NCI-H1105 treated with DMSO at 0.1 percent for 48 hours (cell line): ENCODE data around the gene APOBEC2.

Source experiments
- DNase-seq: peaks from one replicate; lab custom pipeline; 2025; lab: John Stamatoyannopoulos, UW

Gene APOBEC2

DNA sequence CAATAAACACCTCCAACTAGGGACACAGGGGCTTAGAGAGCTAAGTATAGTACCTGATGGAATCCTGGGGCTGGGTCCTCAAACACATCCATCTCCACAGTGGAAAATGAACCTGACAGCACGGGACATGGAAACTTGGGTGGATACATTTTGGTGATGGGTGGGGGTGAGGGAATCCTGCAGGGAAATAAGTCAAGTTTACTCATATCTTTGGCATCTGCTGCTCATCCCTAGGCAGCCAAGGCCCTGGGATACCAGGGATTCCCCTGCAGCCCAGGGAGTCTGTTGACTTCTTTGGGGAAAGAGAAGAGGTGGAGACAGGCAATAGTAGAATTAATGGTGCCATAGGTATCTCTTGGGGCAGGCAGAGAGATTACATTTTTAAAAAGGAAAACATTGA lies 6.6 kb downstream of the APOBEC2 start:
- no peak for DNase-seq

DNA sequence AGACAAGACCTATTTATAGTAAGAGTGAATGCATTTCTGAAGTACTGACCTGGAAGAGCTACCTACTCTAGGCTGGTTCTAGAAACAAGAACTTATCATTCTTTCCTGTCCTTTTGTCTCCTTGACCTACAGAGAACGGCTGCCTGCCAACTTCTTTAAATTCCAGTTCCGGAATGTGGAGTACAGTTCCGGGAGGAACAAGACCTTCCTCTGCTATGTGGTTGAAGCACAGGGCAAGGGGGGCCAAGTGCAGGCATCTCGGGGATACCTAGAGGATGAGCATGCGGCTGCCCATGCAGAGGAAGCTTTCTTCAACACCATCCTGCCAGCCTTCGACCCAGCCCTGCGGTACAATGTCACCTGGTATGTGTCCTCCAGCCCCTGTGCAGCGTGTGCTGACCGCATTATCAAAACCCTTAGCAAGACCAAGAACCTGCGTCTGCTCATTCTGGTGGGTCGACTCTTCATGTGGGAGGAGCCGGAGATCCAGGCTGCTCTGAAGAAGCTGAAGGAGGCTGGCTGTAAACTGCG lies 8.3 kb downstream of the APOBEC2 start:
- no peak for DNase-seq

DNA sequence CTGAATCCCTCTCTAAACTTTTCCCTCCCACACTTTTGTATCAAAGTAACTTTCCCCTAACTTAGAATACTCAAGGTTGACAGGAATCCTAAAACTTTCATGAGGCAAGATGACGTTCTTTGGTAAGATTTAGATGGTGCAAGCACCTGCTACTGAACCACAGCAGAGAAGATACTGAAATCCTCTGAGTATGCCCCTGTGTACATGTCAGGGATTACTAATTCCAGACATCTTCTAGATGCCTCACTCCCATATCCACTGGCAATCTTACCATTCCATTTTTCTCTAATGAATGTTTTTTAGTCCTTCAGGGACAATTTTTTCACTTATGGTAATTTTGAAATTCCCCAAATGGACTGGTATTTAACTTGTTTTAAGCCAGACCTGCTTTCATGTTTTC lies 9.1 kb downstream of the APOBEC2 start:
- no peak for DNase-seq

DNA sequence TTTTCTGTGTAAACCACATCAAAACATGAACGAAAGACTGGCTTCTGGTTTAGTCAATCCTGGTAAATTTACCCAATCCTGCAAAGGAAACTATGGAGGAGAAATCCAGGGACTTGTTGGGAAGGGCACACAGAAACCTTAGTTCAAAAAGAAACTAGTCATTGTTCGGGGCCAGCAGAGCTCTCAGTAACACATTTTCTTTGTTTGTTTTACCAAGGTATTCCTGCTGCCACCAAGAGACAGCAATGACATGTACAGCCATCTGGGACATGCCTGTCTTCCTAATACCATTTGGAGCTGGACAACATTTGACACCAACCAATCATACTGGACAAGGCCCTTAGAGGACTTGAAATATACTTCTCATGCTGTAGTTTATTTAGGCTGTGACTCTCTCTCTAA lies 10.9 kb downstream of the APOBEC2 start:
- no peak for DNase-seq

DNA sequence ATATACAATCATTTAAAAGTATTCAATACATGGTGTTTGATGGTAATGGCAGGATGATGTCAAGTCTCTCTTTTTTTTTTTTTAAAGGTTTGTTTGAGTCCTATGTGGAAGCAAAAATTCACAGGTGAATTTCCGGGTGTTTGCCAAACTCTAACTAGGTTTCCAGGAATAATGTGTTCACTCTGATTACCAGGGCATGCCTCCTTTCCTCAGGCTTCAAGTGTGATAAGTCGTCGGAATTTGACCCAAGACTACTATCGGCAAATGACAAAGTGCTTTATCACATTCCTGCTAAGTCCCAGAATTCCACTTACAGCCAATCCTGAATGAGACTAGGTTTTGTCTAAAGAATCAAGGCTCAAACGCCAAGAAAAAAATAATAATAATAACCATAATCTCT lies 11.8 kb downstream of the APOBEC2 start:
- DNase-seq: no peak

DNA sequence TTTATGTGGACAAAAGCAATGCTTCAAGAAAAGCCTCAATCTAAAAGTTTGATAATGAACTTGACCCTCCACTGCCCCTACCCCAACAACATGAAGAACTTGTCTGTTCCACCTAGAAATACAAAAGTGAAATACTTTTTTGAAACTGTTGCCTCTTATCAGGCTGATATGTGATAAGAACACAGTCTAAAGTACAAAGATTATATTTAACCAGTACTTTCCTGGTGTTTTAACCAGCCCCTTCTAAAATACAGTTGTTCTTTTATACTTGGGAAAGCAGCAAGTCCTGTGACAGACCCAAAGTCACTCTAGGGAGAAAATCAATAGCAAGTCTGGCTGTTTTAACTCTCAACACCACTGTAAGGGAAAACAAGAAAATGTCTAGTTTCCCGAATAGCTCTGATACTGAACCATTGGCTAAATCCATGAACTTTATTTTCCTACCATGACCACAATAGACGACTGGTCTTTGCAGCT lies 12.6 kb downstream of the APOBEC2 start:
- DNase-seq: no peak

DNA sequence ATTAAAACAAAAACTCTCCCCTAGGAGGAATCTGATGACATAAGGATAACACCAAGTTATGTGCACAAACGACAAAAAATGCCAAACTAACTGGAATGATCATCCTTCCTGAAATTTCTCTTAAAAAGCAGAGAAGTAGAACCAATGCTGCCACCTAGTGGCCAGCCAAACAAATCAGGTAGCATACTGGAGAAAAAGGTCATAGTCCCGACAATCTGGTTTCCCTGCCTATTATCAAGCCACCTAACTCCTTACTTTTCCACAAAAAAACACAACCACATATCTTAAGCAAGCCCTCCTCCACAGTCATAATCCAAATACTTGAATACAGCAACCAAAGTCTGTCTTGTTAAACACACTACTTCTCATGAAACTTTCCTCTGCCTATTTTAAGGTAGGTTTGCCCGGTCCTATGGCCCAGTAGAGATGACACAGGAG lies 13.9 kb downstream of the APOBEC2 start:
- peak; percentile 73 for DNase-seq

DNA sequence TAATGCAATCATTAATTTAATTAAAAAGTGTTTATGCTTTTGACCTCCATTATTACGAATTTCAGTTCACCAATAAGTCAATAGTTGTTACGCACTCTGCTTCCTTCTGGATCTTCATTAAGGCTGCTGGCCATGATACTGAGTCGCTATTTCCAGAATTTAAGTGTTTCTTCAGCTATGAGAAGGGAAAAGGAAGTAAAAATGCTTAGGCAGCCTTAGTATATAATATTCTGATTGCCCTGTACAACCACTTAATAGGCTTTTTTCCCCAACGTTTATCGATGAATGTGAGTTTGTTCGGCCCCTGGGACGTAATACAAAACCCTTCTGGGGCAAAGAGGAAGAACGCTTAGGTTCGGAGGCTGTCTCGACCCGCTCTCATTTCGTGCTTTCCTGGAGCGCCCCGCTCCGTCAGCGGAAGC lies 18.5 kb downstream of the APOBEC2 start:
- DNase-seq: no peak

DNA sequence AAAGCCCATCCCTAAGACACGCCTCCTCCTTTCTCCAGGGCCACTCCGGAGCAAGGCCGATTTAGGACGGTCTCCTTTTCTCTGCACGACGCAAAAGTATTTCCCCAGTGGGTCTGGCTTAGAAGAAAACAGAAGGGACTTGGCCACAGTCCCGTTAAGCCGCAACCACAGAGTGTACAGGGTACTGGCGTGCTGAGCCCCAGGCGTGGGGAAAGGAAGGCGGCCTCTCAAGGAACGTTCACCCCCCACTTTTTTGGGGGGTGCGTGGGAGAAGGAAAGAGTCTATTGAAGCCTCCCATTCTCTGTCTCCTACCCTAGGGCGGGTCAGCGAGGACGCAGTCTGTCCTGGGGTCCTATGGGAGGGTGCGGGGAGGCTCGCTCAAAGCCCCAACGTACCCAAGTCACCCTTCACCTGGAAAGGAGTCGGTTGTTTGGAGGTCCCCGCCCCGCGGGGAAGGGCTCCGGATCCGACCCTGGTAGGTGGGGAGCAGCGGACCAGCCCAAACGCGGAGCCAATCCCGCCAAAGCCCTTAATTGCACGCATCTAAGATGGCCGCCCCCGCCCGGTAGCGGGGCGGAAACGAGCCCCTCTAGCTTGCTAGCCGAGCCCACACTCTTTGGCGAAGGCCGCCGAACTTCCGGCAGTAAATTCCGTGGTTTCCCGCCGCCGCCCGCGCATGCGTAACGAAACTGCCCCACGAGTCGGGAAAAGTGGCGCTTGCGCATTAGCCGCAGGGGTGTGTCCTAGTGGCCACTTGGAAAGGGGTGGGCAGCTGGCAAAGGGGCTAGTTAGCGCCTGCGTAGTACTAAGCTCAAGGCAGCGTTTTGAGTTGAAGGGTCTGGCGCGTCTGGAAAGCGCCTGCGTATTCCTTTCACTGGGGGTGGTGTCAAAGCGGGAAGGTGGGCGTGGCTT lies 19.2 kb downstream of the APOBEC2 start, which contains the start of gene OARD1:
OARD1 (minus strand) TSS at position 434 of the 913 bp plus-strand sequence. CDS start 722 bp downstream, outside the sequence.
- DNase-seq: peak; percentile 100

DNA sequence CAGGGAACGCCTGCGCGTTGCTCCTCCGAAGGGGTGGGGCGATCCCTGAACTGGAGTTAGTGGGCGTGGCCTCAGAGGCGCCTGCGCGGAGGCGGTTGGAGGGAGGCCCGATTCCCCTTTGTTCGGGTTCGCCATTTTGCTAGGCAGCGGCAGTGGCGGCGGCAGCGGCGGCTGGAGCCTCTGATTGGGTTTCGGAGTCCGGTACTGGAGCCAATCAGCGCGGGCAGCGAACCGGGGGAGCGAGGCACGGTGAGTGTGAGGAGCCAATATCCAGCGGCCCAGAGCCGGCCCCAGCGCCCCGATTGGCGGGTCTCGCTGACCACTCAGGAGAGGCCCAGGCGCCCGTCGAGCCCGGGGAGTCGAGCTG lies 19.8 kb downstream of the APOBEC2 start, which contains the start of gene NFYA:
NFYA (plus strand) TSS at position 139 of the 367 bp plus-strand sequence. CDS start 6,116 bp downstream, outside the sequence.
- peak; percentile 100 for DNase-seq

DNA sequence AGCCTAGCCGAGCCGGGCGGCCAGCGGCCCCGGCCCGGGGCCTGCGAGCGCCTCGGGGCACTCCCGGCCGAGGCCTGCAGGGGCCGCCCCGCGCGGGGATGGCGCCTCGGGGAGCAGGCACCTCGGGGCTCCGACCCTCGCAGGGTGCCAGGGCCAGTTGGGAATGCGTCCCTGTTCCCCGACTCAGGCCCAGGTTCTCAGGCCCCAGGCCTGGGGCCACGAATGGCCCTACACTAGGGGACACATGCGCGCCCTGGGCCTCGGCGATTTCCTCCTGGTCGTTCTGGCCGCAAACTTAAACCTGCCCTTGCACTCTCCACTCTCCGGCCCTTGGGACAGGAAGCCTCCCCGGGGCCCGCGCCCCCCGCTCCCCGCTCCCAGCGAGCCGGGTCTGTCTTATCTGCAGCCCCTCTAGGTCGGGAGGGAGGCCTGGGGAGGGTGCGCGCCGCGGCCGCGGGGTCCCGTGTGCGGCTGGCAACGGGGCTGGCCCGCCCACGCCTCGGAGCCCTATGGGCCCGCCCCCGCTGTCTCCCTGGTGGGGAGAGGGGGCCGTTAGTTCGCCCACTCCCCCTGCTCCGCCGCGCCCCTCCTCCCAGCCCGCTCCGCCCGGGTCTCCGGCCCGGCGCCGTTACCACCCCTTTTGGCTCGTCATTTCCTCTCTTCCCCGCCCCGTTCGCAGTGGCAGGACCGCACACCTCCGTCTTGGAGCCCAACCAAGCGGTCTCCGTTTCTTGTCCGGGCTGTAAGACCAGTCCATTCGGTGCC lies 20.4 kb downstream of the APOBEC2 start:
- DNase-seq: peak; percentile 81

DNA sequence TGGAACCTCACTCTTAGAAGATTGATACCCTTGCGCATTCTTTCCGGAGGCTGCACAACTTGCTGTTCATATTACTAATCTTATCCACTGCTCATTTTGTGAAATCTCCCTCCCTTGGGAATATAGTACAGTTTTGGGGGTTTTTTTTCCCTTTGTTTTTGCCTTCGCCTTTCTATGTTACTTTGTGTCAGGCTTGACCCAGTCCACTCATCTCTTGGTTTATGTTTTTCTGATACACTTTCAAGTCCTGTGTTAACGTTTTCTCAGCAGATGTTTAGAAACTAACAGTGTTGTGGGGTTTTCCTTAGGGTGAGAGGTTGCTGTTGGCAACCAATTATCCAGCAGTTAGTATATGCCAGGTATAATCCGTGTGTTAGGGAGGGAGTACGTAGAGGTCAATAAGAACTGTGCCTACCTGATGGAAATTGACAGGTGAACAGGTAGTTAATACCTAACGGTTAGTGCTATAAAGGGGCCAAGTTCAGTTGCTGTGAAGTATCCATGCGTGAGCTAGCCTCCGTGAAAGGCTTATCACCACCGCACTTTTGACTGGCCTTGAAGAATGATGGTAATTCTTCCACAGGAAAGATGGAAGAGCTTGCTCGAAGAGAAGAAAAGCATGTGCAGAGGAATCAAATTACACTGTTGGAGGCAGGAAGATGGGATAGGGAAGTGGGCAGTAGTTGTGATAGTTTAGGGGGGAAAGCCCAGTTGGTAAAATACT lies 21.1 kb downstream of the APOBEC2 start:
- DNase-seq: peak; percentile 67

DNA sequence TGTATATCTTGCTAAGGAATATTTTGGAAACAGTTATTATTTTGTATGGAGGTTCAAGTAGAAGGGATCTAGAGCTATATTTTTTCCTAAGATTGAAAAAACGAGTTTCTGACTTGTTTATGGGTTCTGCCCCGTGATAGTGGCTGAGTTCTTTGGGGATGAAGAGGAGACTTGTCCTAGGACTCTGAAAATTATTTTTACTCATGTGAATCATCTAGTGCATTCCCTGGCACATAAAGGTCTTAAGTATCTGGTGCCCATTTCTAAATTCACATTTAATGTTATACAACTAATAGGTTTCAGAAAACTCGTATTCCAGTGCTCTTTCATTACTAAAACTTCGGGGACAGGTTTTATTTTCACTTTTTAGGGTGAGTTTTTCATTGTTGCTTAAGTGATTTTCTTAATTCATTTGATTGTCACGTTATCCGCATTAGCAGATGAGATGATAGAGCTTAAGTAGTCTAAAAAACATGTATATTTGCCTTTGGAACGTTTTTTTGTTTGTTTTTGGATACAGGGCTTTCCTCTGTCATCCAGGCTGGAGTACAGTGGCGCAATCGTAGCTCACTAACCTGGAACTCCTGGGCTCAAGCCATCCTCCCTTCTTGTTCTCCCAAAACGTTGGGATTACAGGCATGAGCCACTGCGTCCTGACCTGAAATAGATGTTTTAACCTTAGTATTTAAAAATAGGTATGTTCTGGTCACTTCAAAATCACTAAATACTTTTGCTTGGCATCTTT lies 21.9 kb downstream of the APOBEC2 start:
- DNase-seq: no peak

DNA sequence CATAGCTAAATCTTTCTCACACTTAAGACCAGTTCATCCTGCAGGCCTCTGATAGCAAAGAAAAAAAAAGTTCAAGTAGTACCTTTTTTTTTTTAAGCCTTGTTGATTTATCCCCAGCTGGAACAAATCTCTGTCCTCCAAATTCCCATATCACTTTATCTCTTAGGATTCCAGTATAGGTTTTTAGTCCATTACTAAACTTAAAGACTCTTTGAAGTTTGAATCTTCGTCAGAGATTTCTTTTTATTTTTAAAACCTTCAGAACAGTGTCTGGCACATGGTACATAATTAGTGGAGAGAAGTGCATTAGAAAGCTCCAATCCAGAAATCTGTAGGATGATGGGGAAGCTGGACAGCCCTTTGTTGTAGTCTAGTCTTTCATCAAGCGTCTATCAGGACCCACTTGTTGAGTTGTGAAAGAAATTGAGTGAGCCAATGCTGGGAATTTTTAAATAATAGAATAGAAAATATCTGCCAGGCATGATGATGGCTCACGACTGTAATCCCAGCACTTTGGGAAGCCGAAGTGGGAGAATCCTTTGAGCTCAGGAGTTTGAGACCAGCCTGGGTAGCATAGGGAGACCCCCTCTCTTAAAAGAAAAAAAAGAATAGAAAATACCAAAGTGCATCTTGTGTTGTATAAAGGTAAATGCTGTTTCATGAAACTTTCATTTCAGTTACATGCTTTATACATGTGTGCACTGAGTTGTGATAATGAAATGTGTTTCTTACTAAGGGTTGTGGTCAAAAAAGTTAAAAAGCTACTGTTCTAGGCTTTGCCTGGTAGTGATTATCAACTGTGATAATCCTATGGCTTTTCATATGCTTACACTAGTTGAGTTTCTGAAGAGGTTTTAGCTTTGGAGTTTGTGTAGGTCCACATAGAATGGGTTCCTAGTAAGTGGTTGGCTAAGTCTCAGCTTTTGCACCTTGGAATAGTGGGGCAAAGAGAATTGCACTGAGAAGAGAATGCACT lies 22.9 kb downstream of the APOBEC2 start:
- no peak for DNase-seq

DNA sequence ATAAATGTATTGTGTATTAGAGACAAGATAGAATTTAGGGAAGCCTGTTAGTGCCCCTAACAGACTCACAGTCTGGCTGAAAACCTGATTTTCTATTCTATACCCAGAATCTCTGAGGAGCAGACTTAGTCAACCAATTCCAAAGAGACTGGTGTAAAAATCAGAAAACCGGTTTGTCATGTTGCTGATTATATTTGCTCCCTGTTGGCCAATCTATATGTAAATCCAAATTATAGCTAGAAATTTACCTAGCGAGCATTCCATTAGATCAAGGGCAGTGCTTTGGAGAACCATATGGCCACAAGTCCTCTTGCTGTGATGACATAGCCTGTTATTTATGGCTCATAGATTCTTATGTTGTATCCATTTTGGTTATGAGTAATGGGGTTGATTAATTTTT lies 24.5 kb downstream of the APOBEC2 start:
- DNase-seq: no peak

DNA sequence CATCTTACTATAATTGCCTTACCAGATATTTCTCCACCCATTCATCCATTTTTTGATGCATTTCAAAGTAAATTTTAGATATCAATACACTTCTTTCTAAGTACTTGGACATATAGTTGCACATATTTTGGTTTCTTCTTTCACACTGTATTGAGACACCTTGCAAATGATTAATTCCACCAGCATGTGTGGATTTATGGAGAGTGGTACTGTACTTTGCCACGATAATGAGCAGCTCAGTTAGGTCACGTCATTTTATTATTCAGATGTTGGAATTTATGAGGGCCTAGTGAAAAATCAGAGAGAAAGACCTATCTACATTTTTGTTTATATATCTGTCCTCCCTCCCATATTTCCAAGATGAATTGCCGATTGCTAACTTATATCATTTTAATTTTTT lies 25.1 kb downstream of the APOBEC2 start:
- DNase-seq: no peak

DNA sequence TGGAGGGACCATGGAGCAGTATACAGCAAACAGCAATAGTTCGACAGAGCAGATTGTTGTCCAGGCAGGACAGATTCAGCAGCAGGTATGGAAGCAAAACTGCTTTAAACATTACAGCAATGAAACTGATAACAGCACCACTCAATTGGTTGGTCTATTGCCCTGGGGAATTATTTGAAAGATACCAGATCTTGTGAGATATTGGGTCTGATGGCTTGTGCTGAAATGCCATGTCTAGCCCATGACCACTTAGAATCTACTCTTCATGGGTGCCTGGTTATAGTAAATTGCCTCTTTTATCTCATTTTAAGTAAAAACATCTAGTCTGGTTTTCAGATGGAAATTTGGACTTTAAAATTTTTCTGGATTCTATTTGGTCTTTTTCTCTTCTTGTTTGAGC lies 26.1 kb downstream of the APOBEC2 start:
- no peak for DNase-seq

DNA sequence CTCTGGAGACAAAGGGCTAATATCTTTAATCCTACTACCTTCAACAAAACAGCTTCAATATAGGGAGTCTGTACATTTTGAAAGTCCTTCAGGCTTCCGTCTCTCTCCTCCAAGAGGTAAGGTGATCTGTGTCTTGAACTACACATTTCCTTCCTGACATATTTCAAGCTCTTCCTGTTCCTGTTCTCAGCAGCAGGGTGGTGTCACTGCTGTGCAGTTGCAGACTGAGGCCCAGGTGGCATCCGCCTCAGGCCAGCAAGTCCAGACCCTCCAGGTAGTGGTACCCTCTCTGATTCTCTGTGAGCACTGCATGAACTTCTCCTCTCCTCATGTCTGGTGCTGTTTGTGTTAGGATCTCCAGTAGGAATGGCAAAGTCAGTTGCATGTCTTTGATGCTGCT lies 27.6 kb downstream of the APOBEC2 start:
- DNase-seq: no peak

DNA sequence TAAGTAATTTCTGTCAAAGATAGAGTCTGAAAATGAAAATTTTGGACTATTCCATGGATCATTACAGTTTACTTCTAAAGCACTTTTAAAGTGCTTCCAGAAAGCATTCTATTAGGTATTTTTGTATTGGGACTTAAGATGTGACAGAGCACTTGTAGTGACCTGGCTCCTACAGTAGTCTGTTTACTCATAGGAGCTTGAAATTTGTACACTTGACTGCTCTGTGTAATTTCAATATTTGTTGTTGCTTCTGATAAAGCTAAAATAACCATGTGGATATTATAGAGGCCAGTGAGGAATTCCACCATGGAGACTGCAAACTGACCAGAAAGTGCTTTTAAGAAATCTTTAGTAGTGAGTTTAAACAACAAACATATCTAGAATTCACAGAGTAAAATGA lies 30.1 kb downstream of the APOBEC2 start:
- DNase-seq: no peak

DNA sequence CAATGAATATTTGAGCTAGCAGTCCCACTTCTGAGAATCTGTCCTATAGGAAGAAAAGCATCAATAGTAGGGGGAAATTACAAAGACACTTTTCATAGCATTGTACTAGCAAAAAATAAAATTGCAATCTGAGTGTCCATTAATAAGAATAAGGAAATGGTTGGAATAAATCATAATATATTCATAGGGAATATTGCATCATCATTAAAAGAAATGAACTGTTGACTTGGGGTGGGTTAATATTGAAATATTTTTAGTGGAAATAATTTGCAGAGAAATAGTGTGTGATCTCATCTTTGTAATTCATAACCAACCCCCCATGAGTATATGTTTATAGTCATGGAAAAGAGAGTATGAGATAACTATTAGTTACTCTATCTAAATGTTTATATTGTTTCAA lies 32.2 kb downstream of the APOBEC2 start:
- no peak for DNase-seq
